SK-N-SH (cell line): ENCODE data around the gene TULP1.

ENCODE experiments used
- EP300 ChIP-seq, 2 experiments: IDR thresholded peaks; 2 replicates each; pipeline versions ENCODE4 v1.4.0 to v1.6.1; 2012; ENCODE audit warnings: borderline replicate concordance in 1 of 2, low read depth in 1 of 2, low read length in 1 of 2
- EZH2phosphoT487 ChIP-seq: fragments of 200-600 bp; sonication (generic); IDR thresholded peaks from 2 replicates; pipeline ENCODE4 v1.6.1; 2017; ENCODE audit warnings: low read depth, mixed run types, mild to moderate bottlenecking, antibody characterized with exemption, moderate library complexity, borderline replicate concordance
- FOXJ3 ChIP-seq: sonication (generic); formaldehyde crosslinking; IDR thresholded peaks from 2 replicates; pipeline ENCODE4 v1.5.1; 2020; ENCODE audit warnings: mild to moderate bottlenecking, missing genetic modification reagents
- GATA2 ChIP-seq: sonication (generic); formaldehyde crosslinking; IDR thresholded peaks from 2 replicates; pipeline ENCODE4 v1.5.0; 2020; ENCODE audit warnings: mild to moderate bottlenecking, missing genetic modification reagents
- MEF2A ChIP-seq: IDR thresholded peaks from 2 replicates; pipeline ENCODE4 v1.4.0; 2012; ENCODE audit warnings: low read depth, borderline replicate concordance
- POLR2AphosphoS5 ChIP-seq: IDR thresholded peaks from 2 replicates; pipeline ENCODE4 v1.6.1; 2012; ENCODE audit warnings: low read depth, low read length
- SIN3A ChIP-seq: IDR thresholded peaks from 2 replicates; pipeline ENCODE4 v1.6.1; 2012; ENCODE audit warnings: low read depth, mild to moderate bottlenecking, low read length, moderate library complexity, borderline replicate concordance
- TAF1 ChIP-seq: IDR thresholded peaks from 2 replicates; pipeline ENCODE4 v1.6.1; 2012; ENCODE audit warnings: low read depth, mild to moderate bottlenecking, low read length, moderate library complexity, borderline replicate concordance
- TEAD4 ChIP-seq: IDR thresholded peaks from 2 replicates; pipeline ENCODE4 v1.4.0; 2012; ENCODE audit warnings: mild to moderate bottlenecking, borderline replicate concordance; ENCODE audit not compliant: insufficient read depth
- TF ChIP-seq, protein P1 (sequence below): fragments of 200-600 bp; sonication (generic); IDR thresholded peaks from 2 replicates; pipeline ENCODE4 v1.6.1; 2017; ENCODE audit warnings: antibody characterized with exemption, mild to moderate bottlenecking, moderate library complexity
- TF ChIP-seq, protein P2 (sequence below): IDR thresholded peaks from 2 replicates; pipeline ENCODE4 v1.6.1; 2012; ENCODE audit warnings: mild to moderate bottlenecking, low read depth, low read length, moderate library complexity
- TF ChIP-seq, protein P3 (sequence below): IDR thresholded peaks from 2 replicates; pipeline ENCODE4 v1.4.0; 2012; ENCODE audit warnings: low read depth, borderline replicate concordance

DNA sequence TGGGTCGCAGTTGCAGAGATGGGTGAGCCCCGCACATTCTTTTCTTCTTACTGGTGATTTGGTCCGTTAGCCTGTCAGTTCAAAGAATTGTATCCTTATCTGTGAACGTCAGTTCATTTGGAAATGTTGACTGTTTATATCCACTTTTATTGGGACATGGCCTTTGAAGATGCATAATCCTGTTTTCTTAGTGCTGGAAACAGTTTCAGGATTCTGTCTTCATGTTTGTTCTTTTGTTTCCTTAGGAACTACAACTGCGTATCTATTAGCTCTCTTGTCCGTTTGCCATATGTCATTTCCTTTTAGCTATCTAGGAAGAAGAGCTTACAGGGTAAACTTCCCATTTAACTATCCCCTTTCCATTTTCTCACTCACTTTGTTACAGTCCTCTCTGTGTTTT is 35.0 kb upstream of the TULP1 start:
- TF ChIP-seq TEAD4 (no peak), POLR2AphosphoS5 (no peak), EZH2phosphoT487 (no peak), GATA2 (CRISPR knock-in tag) (no peak), TAF1 (no peak), FOXJ3 (CRISPR knock-in tag) (no peak), SIN3A (no peak), EP300 (IDR thresholded peaks at IDR 0.05; ENCODE audit: borderline replicate concordance in 1 of 2, low read depth in 1 of 2, low read length in 1 of 2) (no peak), MEF2A (no peak)
- TF ChIP-seq, protein P1, sequence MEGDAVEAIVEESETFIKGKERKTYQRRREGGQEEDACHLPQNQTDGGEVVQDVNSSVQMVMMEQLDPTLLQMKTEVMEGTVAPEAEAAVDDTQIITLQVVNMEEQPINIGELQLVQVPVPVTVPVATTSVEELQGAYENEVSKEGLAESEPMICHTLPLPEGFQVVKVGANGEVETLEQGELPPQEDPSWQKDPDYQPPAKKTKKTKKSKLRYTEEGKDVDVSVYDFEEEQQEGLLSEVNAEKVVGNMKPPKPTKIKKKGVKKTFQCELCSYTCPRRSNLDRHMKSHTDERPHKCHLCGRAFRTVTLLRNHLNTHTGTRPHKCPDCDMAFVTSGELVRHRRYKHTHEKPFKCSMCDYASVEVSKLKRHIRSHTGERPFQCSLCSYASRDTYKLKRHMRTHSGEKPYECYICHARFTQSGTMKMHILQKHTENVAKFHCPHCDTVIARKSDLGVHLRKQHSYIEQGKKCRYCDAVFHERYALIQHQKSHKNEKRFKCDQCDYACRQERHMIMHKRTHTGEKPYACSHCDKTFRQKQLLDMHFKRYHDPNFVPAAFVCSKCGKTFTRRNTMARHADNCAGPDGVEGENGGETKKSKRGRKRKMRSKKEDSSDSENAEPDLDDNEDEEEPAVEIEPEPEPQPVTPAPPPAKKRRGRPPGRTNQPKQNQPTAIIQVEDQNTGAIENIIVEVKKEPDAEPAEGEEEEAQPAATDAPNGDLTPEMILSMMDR, result no peak
- TF ChIP-seq, protein P2, sequence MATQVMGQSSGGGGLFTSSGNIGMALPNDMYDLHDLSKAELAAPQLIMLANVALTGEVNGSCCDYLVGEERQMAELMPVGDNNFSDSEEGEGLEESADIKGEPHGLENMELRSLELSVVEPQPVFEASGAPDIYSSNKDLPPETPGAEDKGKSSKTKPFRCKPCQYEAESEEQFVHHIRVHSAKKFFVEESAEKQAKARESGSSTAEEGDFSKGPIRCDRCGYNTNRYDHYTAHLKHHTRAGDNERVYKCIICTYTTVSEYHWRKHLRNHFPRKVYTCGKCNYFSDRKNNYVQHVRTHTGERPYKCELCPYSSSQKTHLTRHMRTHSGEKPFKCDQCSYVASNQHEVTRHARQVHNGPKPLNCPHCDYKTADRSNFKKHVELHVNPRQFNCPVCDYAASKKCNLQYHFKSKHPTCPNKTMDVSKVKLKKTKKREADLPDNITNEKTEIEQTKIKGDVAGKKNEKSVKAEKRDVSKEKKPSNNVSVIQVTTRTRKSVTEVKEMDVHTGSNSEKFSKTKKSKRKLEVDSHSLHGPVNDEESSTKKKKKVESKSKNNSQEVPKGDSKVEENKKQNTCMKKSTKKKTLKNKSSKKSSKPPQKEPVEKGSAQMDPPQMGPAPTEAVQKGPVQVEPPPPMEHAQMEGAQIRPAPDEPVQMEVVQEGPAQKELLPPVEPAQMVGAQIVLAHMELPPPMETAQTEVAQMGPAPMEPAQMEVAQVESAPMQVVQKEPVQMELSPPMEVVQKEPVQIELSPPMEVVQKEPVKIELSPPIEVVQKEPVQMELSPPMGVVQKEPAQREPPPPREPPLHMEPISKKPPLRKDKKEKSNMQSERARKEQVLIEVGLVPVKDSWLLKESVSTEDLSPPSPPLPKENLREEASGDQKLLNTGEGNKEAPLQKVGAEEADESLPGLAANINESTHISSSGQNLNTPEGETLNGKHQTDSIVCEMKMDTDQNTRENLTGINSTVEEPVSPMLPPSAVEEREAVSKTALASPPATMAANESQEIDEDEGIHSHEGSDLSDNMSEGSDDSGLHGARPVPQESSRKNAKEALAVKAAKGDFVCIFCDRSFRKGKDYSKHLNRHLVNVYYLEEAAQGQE, result no peak
- TF ChIP-seq, protein P3, sequence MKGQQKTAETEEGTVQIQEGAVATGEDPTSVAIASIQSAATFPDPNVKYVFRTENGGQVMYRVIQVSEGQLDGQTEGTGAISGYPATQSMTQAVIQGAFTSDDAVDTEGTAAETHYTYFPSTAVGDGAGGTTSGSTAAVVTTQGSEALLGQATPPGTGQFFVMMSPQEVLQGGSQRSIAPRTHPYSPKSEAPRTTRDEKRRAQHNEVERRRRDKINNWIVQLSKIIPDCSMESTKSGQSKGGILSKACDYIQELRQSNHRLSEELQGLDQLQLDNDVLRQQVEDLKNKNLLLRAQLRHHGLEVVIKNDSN, result no peak
